Loucy (cell line): ENCODE measurements around the gene PLA2G4C.
A peak's percentile ranks its signal among the peaks of the same experiment; 100 is the strongest.

Experiments
- H2AFZ ChIP-seq: fragments of 200-600 bp; sonication (generic); 2 replicates; pipeline ENCODE4 v1.6.0; 2016; ENCODE audit warnings: antibody characterized with exemption, mild to moderate bottlenecking, low read length, moderate library complexity
- H3F3A ChIP-seq: fragments of 200-600 bp; 2 replicates; pipeline ENCODE4 v1.6.0; 2016; ENCODE audit warnings: antibody characterized with exemption, low read depth, mild to moderate bottlenecking
- H3K27me3 ChIP-seq: fragments of 200-600 bp; sonication (generic); 2 replicates; pipeline ENCODE4 v1.6.1; 2014; ENCODE audit warnings: low read length, mild to moderate bottlenecking; ENCODE audit not compliant: insufficient read depth, poor library complexity, severe bottlenecking
- H3K36me3 ChIP-seq: fragments of 200-600 bp; sonication (generic); 2 replicates; pipeline ENCODE4 v1.6.1; 2016; ENCODE audit warnings: low read length; ENCODE audit not compliant: insufficient read depth
- H3K4me1 ChIP-seq: fragments of 200-600 bp; sonication (generic); 2 replicates; pipeline ENCODE4 v1.5.1; 2014; ENCODE audit warnings: low read length, mild to moderate bottlenecking; ENCODE audit not compliant: insufficient read depth, poor library complexity, severe bottlenecking
- H3K4me2 ChIP-seq: fragments of 200-600 bp; sonication (generic); 2 replicates; pipeline ENCODE4 v1.6.0; 2014; ENCODE audit warnings: antibody characterized with exemption, low read length, low read depth, mild to moderate bottlenecking; ENCODE audit not compliant: poor library complexity, severe bottlenecking
- H3K4me3 ChIP-seq: fragments of 200-600 bp; sonication (generic); 2 replicates; pipeline ENCODE4 v1.5.1; 2014; ENCODE audit warnings: low read length, mild to moderate bottlenecking, mixed read lengths; ENCODE audit not compliant: poor library complexity, severe bottlenecking
- H3K79me2 ChIP-seq: fragments of 200-600 bp; sonication (generic); 2 replicates; pipeline ENCODE4 v1.6.1; 2014; ENCODE audit warnings: low read length; ENCODE audit not compliant: insufficient read depth
- H3K9ac ChIP-seq: fragments of 200-600 bp; sonication (generic); 2 replicates; pipeline ENCODE4 v1.6.0; 2014; ENCODE audit warnings: mild to moderate bottlenecking, low read depth, low read length, moderate library complexity; ENCODE audit not compliant: poor library complexity, severe bottlenecking
- H3K9me2 ChIP-seq: fragments of 200-600 bp; sonication (generic); replicated peaks from 2 replicates; pipeline ENCODE4 v1.6.1; 2016; ENCODE audit warnings: low read depth, low read length, mixed read lengths
- H3K9me3 ChIP-seq: fragments of 200-600 bp; sonication (generic); 2 replicates; pipeline ENCODE4 v1.6.1; 2014; ENCODE audit warnings: mild to moderate bottlenecking, antibody characterized with exemption, low read length, low read depth; ENCODE audit not compliant: insufficient read depth
- H4K20me1 ChIP-seq: fragments of 200-600 bp; sonication (generic); 2 replicates; pipeline ENCODE4 v1.6.0; 2014; ENCODE audit warnings: antibody characterized with exemption, low read length, mild to moderate bottlenecking; ENCODE audit not compliant: insufficient read depth, poor library complexity, severe bottlenecking
- EZH2phosphoT487 ChIP-seq: fragments of 200-600 bp; IDR thresholded peaks from 2 replicates; pipeline ENCODE4 v1.6.1; 2018; ENCODE audit warnings: antibody characterized with exemption, mild to moderate bottlenecking, moderate library complexity, borderline replicate concordance
- TF ChIP-seq, protein P1 (sequence below): fragments of 200-600 bp; sonication (generic); conservative IDR thresholded peaks from 2 replicates; pipeline ENCODE4 v1.5.1; 2014; ENCODE audit warnings: mild to moderate bottlenecking, antibody characterized with exemption, low read length

The PLA2G4C gene

DNA sequence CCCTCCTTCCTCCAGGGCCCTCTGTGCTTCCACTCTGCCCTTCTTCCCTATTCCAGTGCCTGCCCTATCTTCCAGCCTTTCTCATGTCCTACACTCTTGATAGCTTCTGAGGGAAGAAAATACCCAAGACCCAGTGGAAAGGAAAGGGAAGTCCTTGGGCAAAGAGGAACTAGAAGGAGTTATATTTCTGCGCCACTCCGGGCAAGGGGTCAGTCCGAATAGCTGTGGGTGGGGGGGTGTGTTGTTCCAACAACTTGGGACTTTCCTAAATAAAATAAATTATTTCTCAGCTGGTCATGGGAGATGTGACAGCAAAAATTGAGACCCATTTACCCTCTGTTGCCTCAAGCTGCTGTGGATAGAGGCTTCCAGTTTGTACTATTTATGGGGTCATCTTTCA is 89.9 kb downstream of the PLA2G4C start:
- Histone ChIP-seq H3K4me1 (no peaks in the 10 kb centered on the region), H3K4me3 (no peak overlapping the region), H3F3A (no peaks in the 10 kb centered on the region), H3K27me3 (no peaks in the 10 kb centered on the region), H3K9me3 (no peaks in the 10 kb centered on the region), H3K79me2 (no peaks in the 10 kb centered on the region), H3K9ac (no peak overlapping the region), H2AFZ (no peak overlapping the region), H3K36me3 (no peaks in the 10 kb centered on the region), H3K4me2 (no peak overlapping the region), H3K9me2 (no peaks in the 10 kb centered on the region), H4K20me1 (no peaks in the 10 kb centered on the region)
- TF ChIP-seq EZH2phosphoT487 = no peak
- TF ChIP-seq, protein P1, sequence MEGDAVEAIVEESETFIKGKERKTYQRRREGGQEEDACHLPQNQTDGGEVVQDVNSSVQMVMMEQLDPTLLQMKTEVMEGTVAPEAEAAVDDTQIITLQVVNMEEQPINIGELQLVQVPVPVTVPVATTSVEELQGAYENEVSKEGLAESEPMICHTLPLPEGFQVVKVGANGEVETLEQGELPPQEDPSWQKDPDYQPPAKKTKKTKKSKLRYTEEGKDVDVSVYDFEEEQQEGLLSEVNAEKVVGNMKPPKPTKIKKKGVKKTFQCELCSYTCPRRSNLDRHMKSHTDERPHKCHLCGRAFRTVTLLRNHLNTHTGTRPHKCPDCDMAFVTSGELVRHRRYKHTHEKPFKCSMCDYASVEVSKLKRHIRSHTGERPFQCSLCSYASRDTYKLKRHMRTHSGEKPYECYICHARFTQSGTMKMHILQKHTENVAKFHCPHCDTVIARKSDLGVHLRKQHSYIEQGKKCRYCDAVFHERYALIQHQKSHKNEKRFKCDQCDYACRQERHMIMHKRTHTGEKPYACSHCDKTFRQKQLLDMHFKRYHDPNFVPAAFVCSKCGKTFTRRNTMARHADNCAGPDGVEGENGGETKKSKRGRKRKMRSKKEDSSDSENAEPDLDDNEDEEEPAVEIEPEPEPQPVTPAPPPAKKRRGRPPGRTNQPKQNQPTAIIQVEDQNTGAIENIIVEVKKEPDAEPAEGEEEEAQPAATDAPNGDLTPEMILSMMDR = no peak

DNA sequence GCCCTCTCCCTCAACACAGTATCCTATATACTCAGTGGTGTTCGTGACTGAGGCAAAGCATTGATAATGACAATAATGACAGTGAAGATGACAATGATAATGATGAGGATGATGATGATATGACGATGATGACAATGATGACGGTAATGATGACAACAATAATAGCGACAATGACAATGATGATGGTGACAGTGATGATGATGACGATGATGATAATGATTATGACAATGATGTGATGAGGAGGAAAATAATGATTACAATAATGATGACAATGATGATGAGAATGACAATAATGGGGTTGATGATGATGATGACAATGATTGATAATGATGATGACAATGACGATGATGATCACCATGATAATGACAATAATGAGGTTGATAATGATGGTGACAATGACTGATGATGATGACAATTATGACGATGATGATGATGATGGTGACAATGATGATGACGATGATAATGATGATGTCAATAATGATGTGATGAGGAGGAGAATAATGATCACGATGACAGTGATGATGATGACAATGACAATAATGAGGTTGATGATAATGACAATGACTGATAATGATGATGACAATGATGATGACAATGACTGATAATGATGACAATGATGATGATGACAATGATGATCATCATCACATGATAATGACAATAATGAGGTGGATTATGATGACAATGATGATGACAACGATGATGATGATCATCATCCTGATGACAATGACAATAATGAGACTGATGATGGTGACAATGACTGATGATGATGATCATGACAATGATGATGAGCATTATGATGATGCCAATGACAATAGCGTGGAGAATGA is 99.5 kb downstream of the PLA2G4C start:
- Histone ChIP-seq H3K79me2 (no peaks in the 10 kb centered on the region), H3K4me1 (no peaks in the 10 kb centered on the region), H3K36me3 (no peaks in the 10 kb centered on the region), H3K4me3 (no peak overlapping the region), H3K9ac (no peak overlapping the region), H3K9me2 (no peaks in the 10 kb centered on the region), H3F3A (no peaks in the 10 kb centered on the region), H3K27me3 (no peaks in the 10 kb centered on the region), H3K9me3 (no peaks in the 10 kb centered on the region; the same call in 1 of the 2 replicates), H2AFZ (no peak overlapping the region), H3K4me2 (no peak overlapping the region), H4K20me1 (no peaks in the 10 kb centered on the region)
- TF ChIP-seq EZH2phosphoT487 = no peak
- TF ChIP-seq, protein P1 = no peak

- Histone ChIP-seq H3K27me3 (no peaks in the 10 kb centered on the region), H4K20me1 (no peaks in the 10 kb centered on the region), H2AFZ (no peak overlapping the region), H3K9me3 (no peaks in the 10 kb centered on the region; the same call in 1 of the 2 replicates), H3K4me1 (no peaks in the 10 kb centered on the region), H3K9me2 (no peaks in the 10 kb centered on the region), H3K4me3 (no peak overlapping the region), H3K79me2 (no peaks in the 10 kb centered on the region), H3K4me2 (no peak overlapping the region), H3K9ac (no peak overlapping the region), H3K36me3 (no peaks in the 10 kb centered on the region), H3F3A (no peaks in the 10 kb centered on the region)
- no peak for TF ChIP-seq EZH2phosphoT487
- TF ChIP-seq, protein P1 = peak; percentile 41
These were observed 103.9 kb downstream of the PLA2G4C start for GRCh38 chr19:48006762-48007161.
